ENCODE data around the gene BBIP1.

The BBIP1 gene

DNA sequence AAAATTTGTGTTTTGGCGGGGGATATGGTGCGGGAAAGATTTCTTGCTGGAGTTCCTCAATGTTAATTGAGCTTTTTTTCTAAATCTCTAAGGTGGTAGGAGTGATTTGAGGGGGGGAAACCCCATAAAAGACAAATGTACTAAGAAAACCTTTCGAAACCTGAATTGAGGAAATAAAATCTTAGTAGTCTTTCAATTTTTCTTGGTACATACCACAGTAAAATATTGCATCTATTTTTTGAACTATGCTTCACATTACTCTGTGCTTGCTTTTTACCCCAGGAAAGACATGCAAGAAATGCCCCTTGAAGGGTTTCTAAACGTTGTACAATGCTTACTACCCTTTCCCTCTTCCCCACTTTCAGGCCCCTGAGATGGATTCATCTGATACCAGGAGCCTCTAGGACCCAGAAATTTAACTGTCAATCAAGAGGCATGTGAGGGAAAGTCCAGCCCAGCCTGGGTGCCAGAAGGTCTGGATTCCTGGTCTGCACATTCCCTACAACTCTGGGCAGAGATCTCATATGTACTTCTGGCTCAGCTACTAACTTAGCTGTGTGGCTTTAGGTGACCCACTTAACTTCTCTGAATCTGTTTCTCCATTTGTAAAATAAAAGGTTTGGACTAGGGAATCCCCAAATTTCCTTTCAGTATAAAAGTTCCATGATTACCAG lies 53.0 kb downstream of the BBIP1 start:
- no peak for FAIRE-seq

GRCh38 chr10:110865186-110865808 lies 53.7 kb downstream of the BBIP1 start:
- TF ChIP-seq POLR2A (IDR thresholded peaks at IDR 0.05; ENCODE audit: low read depth, low read length), result no peak
- FAIRE-seq (no peak), DNase-seq (ENCODE audit: insufficient read length, low spot score) (no peak)

More for the DNA sequence above, 53.0 kb downstream of the BBIP1 start:
- TF ChIP-seq POLR2A (IDR thresholded peaks at IDR 0.05; ENCODE audit: low read depth, low read length), result no peak
- no peak for DNase-seq (ENCODE audit: insufficient read length, low spot score)

DNA sequence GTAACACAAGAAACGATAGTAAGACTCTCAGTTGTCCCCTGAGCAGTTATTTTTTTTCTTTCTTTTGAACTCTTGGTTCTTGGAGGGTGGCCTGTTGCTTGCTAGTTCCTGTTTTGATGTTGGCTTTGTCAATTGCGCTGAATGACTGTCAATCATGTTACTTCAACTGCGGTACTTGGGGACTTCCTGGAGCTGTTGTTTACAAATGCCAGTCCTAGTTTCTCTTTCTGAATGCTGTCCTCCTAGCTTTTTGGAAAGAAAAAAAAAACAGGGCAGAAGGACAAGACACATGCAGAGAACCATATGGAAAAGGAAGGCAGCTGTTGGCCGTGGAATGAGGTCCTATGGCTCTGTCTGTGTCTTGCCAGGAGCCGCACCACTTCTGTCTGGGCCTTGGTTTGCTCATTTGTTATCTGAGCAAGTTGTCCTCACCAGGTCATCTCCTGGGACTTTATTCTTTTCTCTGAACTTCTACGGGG lies 54.3 kb downstream of the BBIP1 start:
- no peak for DNase-seq (ENCODE audit: insufficient read length, low spot score)
- no peak for FAIRE-seq
- no peak for TF ChIP-seq POLR2A (IDR thresholded peaks at IDR 0.05; ENCODE audit: low read depth, low read length)

GRCh38 chr10:110863956-110864355 lies 55.0 kb downstream of the BBIP1 start:
- no peak for DNase-seq (ENCODE audit: insufficient read length, low spot score)
- TF ChIP-seq POLR2A (IDR thresholded peaks at IDR 0.05; ENCODE audit: low read depth, low read length), result no peak
- FAIRE-seq, result no peak

DNA sequence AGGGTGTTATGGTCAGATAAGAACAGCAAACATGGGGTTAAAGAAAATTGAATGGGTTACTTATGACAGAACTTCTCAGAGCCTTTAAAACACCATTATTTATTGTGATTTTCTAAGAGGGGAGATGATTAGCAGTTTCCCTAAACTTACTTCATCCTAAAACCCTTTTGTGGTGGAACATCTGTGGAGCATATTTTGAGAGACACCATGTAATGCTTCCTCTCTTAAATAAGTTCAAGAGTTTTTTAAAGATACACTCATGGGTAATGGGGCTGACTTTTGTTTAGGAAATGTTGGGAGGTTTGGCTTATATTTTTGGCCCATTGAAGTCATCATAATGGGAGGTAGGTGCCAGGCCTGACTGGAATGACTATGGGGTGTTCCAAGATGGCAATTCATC lies 55.6 kb downstream of the BBIP1 start:
- FAIRE-seq, result no peak
- no peak for TF ChIP-seq POLR2A (IDR thresholded peaks at IDR 0.05; ENCODE audit: low read depth, low read length)
- DNase-seq (ENCODE audit: insufficient read length, low spot score), result no peak

DNA sequence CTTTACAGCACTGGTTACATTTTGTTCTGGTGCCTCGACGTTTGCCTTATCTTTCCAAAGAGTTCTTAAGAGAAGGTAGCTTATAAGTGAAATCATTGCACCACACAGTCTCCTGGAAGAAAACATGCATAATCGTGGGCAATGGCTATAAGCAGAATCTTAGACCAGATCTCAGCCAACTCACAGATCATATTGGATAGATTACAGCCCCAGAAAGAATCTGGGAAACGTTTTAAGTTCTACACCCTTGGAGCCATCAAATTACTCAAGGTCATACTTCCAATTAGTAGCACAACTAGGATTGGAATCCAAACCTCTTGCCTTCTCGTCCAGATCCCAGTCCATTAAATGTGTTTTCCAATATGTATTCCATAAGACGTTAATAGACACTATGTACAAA lies 56.0 kb downstream of the BBIP1 start:
- no peak for DNase-seq (ENCODE audit: insufficient read length, low spot score)
- no peak for FAIRE-seq
- no peak for TF ChIP-seq POLR2A (IDR thresholded peaks at IDR 0.05; ENCODE audit: low read depth, low read length)

DNA sequence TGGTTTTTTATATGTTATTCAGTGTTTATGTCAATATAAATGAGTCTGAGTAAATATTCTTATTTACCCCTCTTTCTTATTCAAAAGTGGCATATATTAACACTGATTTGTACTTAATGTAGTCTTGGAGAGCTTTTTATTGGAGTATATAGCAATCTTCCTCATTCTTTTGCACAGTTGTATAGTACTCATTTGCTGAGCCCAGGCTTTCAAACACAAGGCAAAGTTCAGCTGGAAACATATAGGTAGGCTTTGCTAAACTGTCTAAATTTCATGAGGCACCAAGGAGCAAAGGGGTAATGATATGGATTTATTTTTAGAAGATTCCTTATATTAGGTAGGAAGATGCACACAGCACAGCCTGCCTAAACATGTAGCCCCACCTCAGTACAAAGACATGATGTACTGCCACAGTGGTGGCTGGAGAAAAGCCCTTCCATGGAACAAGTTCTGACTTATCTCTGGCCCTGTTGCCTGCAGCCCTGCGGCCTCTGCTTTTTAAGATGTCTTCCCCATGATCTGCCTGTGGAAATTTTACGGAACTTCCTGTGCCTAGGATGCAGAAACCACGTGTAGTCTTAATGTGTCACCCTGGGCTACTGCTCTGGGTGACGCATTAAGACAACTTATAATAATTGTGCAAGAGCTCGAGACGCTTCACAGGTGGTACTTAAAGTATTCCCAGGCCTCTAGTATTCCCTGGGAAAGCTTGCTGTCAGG lies 56.9 kb downstream of the BBIP1 start:
- FAIRE-seq, result no peak
- DNase-seq (ENCODE audit: insufficient read length, low spot score), result no peak
- TF ChIP-seq POLR2A (IDR thresholded peaks at IDR 0.05; ENCODE audit: low read depth, low read length), result no peak

DNA sequence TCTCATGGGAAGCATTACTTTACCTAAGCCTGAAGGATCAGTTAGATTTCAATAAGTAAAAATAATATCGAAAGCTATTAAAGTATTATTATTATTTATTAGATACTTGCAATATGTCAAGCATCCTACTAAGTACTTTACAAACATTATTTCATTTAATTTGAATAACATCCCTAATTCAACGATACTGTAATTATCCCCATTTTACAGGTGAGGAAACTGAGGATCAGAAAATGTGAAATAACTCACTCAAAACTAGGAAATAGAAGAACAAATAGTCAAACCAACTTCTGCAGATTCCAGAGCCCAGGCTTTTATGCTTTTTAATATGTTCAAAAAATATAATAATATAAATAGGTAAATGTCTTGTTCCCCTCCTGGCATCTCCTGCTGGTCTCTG lies 57.5 kb downstream of the BBIP1 start:
- FAIRE-seq, result no peak
- no peak for TF ChIP-seq POLR2A (IDR thresholded peaks at IDR 0.05; ENCODE audit: low read depth, low read length)
- DNase-seq (ENCODE audit: insufficient read length, low spot score), result no peak

DNA sequence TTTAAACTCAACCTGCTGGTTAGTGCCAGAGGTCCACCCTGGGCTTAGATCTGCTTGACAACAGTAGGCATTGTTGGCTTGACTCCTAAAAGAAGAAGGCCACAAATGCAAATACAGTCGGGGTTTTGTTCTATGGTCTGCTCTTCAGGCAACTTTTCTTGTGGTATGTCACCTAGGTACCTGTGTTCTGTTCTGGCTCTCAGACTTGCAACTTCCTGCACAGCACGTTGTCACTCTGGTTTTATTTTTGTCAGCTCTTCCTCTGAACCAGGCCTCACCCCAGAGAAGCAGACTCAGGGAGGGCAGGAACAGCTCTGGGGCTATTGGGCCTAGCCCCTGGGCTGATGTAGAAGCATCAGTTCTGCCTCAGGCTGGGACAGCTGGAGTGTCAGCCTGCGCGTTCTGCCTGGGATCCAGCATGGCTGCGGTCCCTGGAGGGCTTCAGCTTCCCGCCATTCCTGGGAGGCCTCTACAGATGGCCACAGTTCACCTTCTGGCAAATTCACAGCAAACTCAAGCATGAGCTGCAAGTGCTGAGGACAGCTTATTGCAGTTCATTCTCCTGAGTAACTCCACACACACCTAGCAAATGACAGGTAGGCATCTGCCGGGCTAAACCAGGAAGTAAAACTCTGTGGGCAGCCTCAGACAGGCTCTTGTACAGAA lies 58.3 kb downstream of the BBIP1 start:
- FAIRE-seq (no peak), DNase-seq (ENCODE audit: insufficient read length, low spot score) (no peak)
- TF ChIP-seq POLR2A (IDR thresholded peaks at IDR 0.05; ENCODE audit: low read depth, low read length), result no peak

GRCh38 chr10:110859973-110860376 lies 59.0 kb downstream of the BBIP1 start:
- no peak for DNase-seq (ENCODE audit: insufficient read length, low spot score)
- no peak for FAIRE-seq
- TF ChIP-seq POLR2A (IDR thresholded peaks at IDR 0.05; ENCODE audit: low read depth, low read length), result no peak

- TF ChIP-seq POLR2A (IDR thresholded peaks at IDR 0.05; ENCODE audit: low read depth, low read length), result no peak
- FAIRE-seq, result no peak
- DNase-seq (ENCODE audit: insufficient read length, low spot score), result no peak
Measured at GRCh38 chr10:110859206-110859972, 59.6 kb downstream of the BBIP1 start.

DNA sequence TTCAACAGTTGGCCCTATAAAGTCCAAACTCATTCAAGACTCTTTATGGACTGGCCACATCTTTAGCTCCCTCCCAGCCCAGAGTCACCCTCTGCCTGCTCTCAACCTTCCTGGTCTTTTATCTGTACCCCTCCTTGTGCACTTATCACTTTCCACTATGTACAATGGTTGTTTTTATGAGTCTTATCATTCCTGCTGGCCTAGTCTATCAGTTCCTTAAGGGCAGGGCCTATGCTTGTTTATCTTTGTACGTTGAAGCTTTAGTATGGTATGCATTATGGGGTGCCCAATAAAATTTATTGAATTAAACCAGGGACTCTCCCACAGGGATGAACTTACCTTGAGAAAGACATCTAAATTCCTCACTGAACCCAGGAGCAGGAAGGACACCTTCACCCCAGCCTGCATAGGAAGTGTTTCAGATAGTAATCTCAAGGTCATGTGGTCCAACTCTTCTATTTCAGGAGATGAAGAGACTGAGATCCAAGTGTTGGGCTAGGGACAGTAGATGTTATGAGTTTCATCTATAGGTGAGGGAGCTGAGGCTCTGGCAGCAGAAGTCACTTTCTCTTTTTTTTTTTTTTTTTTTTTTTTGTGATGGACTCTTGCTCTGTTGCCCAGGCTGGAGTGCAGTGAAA lies 60.6 kb downstream of the BBIP1 start:
- no peak for TF ChIP-seq POLR2A (IDR thresholded peaks at IDR 0.05; ENCODE audit: low read depth, low read length)
- FAIRE-seq (no peak), DNase-seq (ENCODE audit: insufficient read length, low spot score) (no peak)

All from H54 (cell line).